ES-I3 (cell line): ENCODE data around the gene MAN1B1.
A peak's percentile ranks its signal among the peaks of the same experiment; 100 is the strongest.
"Not testable (repeated sequence)": the region's sequence is repeated elsewhere in the genome, so short reads cannot be mapped to it uniquely, and the experiment has no call there.

Experiments
- H3K36me3 ChIP-seq: 2 replicates; pipeline ENCODE4 v1.6.1; 2013; ENCODE audit warnings: mild to moderate bottlenecking, low read length, control low read depth, moderate library complexity; ENCODE audit not compliant: insufficient read depth
- H3K4me1 ChIP-seq: 2 replicates; pipeline ENCODE4 v1.6.1; 2013; ENCODE audit warnings: mild to moderate bottlenecking, control low read depth, low read length; ENCODE audit not compliant: insufficient read depth
- H3K9ac ChIP-seq: 2 replicates; pipeline ENCODE4 v1.6.1; 2013; ENCODE audit warnings: low read depth, mild to moderate bottlenecking, low read length, moderate library complexity
- H3K9me3 ChIP-seq: 2 replicates; pipeline ENCODE4 v1.6.1; 2013; ENCODE audit warnings: mild to moderate bottlenecking, low read length, moderate library complexity; ENCODE audit not compliant: control insufficient read depth, insufficient read depth

The MAN1B1 gene

DNA sequence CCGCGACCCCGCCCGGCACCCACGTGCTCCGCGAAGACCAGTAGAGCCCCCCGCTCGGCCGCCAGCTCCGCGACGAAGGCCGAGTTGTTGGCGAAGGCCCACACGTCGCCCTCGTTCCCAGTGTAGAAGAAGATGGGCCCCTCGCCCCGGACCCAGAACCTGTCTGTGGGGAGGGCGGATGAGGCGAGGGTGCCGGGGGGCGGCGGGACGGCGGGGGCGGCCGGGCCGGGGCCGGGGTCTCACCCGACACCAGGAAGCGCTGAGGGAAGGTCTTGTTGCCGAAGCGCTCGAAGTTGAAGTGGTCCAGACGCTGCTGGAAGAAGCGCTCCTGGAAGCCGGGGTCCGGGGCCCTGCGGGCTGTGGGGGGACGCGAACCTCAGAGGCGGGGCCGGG, 27.4 kb downstream of the MAN1B1 start:
- Histone ChIP-seq H3K4me1 (no peaks in the 10 kb centered on the region), H3K36me3 (no peaks in the 10 kb centered on the region), H3K9ac (peak overlapping the region; percentile 47; the same call in 1 of the 2 replicates), H3K9me3 (no peaks in the 10 kb centered on the region)

DNA sequence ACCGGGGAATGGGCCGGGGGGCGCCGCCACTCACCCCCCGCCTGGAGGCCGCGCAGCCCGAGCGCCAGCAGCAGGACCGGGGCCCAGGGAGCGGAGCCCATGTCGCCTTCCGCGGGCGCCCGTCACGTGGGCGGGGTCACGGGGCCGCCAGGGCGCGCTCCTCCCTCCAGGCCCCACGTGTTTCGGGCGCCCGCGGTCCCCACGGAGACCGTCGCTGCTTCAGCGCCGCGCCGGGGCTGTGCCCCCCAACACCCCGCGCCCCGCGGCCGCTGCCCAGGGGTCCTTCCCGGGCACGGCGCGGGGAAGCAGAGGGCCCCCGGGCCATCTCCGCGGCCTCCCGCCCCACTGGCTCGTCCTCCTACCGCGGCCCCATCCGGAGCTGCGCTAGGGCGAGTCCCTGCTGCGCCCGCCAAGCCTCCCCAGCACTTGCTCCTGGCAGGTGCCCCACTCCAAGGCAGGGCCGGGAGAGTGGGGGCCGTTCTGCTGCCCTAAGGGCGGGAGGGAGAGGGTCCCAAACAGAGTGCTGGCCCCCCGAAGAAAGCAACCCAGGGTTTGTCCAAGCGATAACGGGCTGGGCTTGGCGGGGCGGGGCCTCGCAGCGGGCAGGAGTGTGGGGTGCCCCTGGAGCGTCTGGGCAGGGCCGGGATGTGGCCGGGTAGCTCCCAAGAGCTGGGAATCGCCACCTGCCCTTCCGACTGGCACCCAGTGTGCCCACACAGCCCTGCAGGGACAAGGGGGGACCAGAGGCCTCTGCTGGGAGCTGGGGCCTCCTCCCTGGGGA, 28.0 kb downstream of the MAN1B1 start, which contains the start of gene DPP7:
Gene DPP7 (minus strand): TSS at position 121 of the 781 bp plus-strand sequence. CDS start 20 bp downstream, at position 101.
- no peaks in the 10 kb centered on the region for H3K36me3 ChIP-seq
- H3K4me1 ChIP-seq = no peaks in the 10 kb centered on the region

DNA sequence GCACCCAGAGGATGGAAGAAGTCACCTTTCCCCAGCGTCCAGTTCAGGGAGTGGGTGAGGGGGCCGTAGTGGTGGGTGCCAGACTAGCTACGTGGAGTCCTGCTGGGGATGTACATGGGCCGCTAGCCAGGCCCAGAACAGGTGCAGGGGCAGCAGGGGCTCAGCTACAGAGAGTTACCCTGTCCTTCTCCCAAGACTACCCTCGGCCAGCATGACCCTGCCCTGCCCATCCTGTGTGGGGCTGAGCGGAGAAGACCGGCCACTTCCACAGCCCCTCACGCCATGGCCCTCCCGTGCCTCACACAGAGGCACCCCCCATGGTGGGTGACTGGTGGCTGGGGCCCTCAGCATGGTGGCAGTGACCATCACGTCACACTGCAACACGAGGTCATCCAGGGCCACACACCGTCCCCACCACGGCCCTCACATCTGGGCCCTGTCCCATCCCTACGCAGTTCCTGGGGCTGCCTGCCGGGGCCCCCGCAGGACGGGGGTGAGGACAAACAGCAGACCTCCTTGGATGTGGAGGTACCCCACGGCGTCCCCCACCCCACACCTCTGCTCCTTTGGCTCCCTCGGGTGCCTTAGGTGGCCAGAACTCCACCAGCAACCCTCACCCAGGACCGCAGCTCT, 28.7 kb downstream of the MAN1B1 start:
- H3K36me3 ChIP-seq = no peaks in the 10 kb centered on the region
- H3K4me1 ChIP-seq = no peaks in the 10 kb centered on the region
- no peak overlapping the region for H3K9ac ChIP-seq
- no peaks in the 10 kb centered on the region for H3K9me3 ChIP-seq

More for the DNA sequence above, 28.0 kb downstream of the MAN1B1 start, which contains the start of gene DPP7:
- H3K9me3 ChIP-seq = no peaks in the 10 kb centered on the region
- peak within 1 kb of the TSS; percentile 47; the same call in 1 of the 2 replicates for H3K9ac ChIP-seq

DNA sequence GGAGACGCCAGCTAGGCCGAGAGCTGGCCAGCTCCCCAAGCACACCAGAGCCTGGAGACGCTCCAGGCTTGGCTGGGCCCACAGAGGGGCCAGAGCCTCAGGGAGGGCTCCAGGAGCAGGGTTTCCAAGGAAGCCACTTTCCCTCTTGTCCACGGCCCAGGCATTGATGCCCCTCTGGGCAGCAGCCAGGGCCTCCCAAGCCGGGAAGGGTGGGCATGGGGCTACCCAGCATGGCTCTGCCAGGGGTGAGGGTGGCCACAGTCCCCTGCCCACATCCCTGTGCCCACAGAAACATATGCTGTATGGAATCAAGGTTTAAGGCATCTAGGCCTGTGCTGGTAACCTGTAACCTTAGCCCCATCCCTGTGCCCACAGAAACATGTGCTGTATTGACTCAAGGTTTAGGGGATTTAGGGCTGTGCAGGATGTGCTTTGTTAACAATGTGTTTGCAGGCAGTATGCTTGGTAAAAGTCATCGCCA, 29.3 kb downstream of the MAN1B1 start:
- Histone ChIP-seq H3K36me3 (no peaks in the 10 kb centered on the region), H3K4me1 (no peaks in the 10 kb centered on the region), H3K9me3 (no peaks in the 10 kb centered on the region), H3K9ac (no peak overlapping the region)

DNA sequence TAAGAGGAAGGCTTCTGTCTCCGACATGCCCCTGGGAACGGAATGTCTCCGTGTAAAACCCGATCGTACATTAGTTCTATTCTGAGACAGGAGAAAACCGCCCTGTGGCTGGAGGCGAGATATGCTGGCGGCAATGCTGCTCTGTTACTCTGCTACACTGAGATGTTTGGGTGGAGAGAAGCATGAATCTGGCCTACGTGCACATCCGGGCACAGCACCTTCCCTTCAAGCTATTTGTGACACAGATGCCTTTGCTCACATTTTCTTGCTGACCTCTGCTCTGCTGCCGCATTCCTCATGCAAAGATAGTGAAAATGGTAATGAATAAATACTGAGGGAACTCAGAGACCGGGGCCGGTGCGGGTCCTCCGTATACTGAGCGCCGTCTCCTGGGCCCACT, 29.9 kb downstream of the MAN1B1 start:
- no peaks in the 10 kb centered on the region for H3K4me1 ChIP-seq
- H3K9me3 ChIP-seq = no peaks in the 10 kb centered on the region
- H3K9ac ChIP-seq = no peak overlapping the region
- no peaks in the 10 kb centered on the region for H3K36me3 ChIP-seq

DNA sequence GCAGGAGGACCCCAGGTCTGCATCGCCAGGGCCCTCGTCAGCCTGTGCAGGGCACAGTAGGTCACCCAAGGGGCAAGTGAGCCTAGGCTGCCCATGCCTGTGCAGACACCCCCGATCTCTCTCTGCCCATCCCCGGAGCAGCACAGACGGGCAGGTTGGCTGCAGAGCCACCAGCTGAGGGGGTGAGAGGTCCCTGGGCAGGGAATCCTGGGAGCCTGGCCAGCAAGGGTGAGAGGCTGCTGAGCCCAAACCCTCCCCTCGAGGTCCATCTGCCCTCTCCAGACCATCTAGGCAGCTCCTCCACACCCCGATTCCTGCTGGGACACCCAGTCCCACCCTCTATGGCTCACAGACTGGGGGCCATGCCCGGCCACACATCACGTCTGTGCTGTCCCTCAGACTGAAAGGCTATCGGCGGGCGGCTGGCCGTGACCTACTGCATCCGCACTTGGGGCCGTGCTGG, 30.5 kb downstream of the MAN1B1 start:
- Histone ChIP-seq H3K4me1 (no peaks in the 10 kb centered on the region), H3K36me3 (no peaks in the 10 kb centered on the region), H3K9me3 (no peaks in the 10 kb centered on the region), H3K9ac (no peak overlapping the region)

DNA sequence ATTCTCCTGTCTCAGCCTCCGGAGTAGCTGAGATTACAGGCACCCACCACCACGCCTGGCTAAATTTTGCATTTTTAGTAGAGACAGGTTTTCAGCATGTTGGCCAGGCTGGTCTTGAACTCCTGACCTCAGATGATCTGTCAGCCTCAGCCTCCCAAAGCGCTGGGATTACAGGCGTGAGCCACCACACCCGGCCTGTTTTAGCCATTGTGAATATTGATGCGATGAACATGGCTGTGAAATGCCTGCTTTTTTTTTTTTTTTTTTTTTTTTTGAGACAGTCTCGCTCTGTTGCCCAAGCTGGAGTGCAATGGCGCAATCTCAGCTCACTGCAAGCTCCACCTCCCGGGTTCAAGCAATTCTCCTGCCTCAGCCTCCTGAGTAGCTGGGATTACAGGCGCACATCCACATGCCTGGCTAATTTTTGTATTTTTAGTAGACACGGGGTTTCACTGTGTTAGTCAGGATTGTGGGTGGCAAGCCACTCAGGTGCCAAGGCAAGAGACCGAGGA, 31.4 kb downstream of the MAN1B1 start:
- not testable (repeated sequence) for H3K4me1 ChIP-seq, H3K9me3 ChIP-seq, H3K36me3 ChIP-seq, H3K9ac ChIP-seq

DNA sequence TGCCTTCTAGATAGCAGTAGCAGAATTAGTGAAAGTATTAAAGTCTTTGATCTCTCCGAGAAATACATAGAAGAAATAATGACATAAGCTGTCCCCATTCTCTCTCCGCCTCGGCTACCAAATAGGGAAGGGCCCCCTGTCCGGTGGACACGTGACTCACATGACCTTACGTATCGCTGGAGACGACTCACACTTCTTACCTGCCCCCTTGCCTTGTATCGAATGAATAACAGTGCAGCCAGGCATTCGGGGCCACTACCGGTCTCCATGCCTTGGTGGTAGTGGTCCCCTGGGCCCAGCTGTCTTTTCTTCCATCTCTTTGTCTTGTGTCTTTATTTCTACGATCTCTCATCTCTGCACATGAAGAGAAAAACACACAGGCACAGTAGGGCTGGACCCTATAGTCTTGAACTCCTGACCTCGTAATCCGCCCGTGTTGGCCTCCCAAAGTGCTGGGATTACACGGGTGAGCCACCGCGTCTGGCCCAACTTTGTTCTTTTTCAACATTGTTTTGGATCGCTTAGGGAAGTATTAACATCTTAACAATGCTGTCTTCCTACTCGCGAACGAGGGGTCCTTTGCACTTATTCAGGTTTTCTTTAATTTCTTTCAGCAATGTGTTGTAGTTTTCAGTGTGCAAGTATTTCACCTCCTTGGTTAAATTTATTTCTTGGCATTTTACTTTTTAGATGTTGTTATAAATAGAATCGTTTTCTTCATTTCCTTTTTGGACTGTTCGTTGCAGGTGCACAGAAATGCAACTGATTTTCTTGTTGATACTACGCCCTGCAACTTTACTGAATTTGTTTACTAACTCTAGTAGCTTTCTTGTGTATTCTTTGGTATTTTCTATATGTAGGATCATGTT, 35.4 kb downstream of the MAN1B1 start:
- H3K9me3 ChIP-seq, H3K4me1 ChIP-seq, H3K9ac ChIP-seq, H3K36me3 ChIP-seq: not testable (repeated sequence)

DNA sequence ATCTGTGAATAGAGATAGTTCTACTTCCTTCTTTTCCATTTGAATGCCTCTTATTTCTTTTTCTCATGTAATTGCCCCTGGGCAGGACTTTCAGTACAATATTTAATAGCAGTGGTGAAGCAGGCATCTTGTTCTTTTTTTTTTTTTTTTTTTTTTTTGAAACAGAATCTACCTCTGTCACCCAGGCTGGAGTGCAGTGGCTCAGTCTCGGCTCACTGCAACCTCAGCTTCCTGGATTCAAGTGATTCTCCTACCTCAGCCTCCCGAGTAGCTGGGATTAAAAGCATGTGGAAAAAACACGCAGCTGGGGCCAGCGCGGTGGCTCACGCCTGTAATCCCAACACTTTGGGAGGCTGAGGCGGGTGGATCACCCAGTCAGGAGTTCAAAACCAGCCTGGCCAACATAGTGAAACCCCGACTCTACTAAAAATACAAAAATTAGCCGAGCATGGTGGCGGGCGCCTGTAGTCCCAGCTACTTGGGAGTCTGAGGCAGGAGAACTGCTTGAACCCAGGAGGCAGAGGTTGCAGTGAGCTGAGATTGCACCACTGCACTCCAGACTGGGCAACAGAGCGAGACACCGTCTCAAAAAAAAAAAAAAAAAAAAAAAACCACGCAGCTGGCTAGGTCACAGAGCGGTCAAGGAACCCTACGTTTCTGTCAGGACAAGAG, 36.1 kb downstream of the MAN1B1 start:
- not testable (repeated sequence) for H3K9me3 ChIP-seq, H3K36me3 ChIP-seq, H3K4me1 ChIP-seq, H3K9ac ChIP-seq

DNA sequence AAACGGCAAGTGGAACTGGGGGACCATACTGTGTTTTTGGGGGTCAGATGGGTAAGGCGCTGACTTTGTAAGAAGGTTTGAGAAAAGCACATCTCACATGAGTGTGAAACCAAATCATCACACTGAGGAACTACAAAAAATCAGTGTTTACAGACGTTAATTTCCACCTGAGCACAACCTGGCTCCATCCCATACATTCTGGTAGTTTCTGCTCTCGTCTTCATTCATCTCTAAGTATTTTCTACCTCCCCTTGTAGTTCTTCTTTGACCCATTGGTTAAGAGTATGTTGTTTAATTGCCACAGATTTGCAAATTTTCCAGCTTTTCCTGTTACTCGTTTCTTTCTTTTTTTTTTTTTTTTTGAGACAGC, 36.7 kb downstream of the MAN1B1 start:
- Histone ChIP-seq H3K9me3 (no peaks in the 10 kb centered on the region), H3K9ac (no peak overlapping the region), H3K4me1 (peaks cover 5% of the 10 kb centered on the region), H3K36me3 (no peaks in the 10 kb centered on the region)

DNA sequence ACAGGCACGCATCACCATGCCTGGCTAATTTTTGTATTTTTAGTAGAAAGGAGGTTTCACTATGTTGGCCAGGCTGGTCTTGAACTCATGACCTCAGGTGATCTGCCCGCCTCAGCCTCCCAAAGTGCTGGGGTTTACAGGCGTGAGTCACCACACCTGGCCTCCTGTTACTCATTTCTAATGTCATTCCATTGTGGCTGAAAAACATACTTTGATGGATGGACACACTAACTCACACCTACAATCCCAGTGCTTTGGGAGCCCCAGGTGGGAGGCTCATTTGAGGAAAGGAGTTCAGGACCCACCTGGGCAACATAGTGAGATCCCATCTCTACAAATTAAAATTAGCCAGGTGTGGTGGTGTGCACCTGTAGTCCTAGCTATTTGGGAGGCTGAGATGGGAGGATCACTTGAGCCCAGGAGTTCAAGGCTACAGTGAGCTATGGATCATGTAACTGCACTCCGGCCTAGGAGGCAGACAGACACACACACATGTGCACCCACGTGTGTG, 37.2 kb downstream of the MAN1B1 start:
- H3K36me3 ChIP-seq, H3K9me3 ChIP-seq, H3K4me1 ChIP-seq, H3K9ac ChIP-seq: not testable (repeated sequence)

DNA sequence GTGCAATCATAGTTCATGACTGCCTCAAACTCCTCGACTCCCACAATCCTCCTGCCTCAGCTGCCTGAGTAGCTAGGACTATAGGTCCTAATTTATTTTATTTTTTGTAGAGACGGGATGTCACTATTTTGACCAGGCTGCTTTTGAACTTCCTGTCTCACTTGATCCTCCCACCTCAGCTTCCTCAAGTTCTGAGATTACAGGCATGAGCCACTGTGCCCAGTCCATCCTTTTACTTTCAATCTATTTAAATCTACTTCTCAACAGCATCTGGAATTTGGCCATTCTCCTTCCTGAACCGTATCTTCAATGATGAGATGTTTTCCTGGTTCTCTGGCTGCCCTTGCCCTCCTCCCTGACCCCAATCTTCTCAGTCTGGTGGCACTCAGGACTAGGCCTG, 40.0 kb downstream of the MAN1B1 start:
- H3K4me1 ChIP-seq = peaks cover 8% of the 10 kb centered on the region
- no peak overlapping the region for H3K9ac ChIP-seq
- H3K9me3 ChIP-seq = no peaks in the 10 kb centered on the region
- H3K36me3 ChIP-seq = no peaks in the 10 kb centered on the region

DNA sequence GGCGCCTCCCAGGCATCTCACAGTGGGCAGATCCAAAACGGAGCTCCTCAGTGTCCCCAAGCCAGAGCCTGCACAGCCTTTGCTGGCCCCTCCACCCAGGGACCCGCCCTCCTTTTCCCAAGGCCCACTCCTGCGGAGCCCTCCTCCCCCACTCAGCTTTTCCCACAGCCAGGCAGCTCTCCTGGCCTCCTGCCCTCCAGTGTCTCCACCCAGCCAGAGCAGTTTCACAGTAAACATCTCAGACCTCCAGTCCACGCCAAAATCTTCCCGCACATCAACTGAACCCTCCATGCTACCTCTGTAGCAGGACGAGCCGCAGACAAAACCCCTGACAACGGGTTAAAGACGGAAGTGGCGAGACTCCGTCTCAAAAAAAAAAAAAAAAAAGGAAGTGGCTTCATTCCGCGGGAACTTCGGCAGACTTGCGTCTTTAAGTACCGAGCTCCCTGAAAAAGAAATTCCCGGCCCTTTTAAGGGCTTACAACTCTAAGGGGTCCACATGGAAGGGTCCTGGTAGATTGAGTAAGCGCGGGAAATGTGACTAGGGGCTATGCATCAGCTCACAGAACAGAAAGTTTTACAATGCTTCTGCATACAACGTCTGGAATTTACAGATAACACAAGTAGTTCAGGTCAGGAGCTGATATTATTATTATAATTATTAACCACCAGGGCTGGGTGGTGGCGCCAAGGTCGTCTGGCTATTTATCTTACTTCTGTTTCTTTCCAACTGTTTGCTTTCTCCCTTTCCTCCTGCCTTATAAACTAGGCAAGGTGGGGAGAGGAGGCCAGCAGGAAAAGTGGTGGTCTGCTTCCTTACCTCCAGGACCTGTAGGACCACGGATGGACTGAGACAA, 40.7 kb downstream of the MAN1B1 start:
- Histone ChIP-seq H3K36me3 (no peaks in the 10 kb centered on the region), H3K9ac (peak overlapping the region; percentile 33; the same call in 1 of the 2 replicates), H3K4me1 (peaks cover 8% of the 10 kb centered on the region), H3K9me3 (no peaks in the 10 kb centered on the region)
